HG02759 (cell line): ENCODE measurements around the gene KLC1.

Experiments used
- ATAC-seq: cut with Tn5 transposase; IDR thresholded peaks from one replicate; pipeline ENCODE4 v1.9.1; 2021; ENCODE audit warnings: mild to moderate bottlenecking, moderate library complexity; ENCODE audit not compliant: unreplicated experiment

The KLC1 gene

DNA sequence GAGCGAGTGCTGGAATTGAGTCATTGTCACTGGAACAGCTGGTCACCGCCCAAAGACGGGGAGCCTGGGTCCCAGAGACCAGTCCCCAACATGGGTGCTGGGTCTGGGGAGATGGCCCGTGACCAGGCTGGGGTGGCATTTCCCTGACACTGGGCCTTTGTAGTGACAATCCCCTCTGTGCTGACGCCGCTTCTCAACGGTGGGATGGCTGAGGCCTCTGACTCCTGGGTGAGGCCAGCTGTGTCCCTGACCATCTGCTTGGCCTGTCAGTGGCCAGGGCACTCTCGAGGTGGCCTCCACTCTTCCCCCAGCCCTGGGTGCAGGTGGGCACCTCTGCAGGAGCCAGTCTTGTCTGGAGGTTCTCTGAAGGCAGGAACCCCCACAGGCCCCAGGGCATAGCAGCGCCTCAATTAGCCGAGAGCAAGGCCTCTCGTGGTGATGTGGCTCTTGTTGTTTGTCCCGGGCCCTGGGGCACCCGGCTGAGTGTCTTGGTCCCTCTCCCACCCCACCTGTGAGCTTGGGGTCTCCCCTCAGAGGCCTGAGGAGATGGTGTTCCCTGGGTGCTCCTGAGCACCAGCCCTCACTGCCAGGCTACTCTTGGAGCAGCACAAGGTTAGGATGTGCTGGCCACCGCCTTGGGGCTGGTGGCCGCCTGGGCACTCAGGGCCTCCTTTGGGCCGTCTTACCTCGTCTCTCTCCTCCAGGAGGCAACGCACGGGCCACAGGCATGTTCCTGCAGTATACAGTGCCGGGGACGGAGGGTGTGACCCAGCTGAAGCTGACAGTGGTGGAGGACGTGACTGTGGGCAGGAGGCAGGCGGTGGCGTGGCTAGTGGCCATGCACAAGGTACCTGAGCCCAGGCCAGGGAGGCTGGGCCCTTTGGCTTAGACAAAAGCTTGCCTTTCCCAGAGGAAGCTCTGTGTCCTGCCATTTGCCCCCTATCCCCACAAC is 103.2 kb downstream of the KLC1 start:
- no peak for ATAC-seq

DNA sequence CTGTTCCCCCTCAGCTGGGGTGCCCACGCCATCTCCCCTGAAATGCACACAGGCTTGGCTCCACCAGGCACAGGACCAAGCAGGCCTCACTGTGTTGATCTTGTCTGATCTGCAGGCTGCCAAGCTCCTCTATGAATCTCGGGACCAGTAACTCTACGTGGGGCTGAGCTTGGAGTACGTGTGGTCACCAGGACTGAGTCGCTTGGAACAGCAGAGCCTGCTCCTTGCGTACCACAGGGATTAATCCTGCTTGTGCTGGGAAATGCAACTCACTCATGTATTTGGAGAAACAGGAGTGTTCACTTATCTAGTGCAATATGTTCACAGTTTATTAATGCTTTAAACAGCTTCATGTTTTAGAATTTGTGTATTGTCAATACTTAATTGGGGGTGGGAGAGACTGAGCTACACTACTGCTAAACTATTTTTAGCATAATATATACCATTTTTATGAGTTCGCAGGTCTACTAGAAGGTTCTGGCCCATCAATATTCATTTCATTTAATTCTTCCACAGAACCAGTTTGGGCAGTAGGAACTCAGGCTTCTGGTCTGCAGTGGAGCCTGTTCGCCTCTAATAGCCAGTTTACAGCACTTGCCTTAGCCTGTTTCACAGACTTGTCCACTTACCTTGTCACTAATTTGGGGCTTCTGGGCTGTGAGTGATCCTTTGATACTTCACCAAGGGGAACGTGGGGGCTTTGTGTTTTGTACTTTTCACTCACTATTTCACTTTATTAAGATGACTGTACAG is 104.0 kb downstream of the KLC1 start:
- ATAC-seq: no peak

DNA sequence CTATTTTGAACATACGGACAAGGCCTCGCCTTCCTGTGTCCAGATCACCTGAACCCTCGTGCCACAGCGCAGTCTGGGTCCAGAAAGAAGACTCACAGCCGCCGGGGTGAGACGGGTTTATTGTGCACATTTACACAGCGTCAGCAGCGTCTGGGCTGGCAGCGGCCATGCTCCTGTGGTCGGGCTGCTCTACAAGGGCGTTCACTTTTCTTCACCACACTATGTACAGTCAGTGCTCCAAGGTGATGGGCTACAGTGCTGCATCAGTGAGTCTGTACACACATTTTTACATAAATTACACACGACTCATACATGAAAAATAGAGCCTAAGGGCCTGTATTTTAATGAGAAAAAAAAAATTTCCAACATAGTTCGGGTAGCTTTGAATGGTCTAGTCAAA is 104.6 kb downstream of the KLC1 start:
- no peak for ATAC-seq

DNA sequence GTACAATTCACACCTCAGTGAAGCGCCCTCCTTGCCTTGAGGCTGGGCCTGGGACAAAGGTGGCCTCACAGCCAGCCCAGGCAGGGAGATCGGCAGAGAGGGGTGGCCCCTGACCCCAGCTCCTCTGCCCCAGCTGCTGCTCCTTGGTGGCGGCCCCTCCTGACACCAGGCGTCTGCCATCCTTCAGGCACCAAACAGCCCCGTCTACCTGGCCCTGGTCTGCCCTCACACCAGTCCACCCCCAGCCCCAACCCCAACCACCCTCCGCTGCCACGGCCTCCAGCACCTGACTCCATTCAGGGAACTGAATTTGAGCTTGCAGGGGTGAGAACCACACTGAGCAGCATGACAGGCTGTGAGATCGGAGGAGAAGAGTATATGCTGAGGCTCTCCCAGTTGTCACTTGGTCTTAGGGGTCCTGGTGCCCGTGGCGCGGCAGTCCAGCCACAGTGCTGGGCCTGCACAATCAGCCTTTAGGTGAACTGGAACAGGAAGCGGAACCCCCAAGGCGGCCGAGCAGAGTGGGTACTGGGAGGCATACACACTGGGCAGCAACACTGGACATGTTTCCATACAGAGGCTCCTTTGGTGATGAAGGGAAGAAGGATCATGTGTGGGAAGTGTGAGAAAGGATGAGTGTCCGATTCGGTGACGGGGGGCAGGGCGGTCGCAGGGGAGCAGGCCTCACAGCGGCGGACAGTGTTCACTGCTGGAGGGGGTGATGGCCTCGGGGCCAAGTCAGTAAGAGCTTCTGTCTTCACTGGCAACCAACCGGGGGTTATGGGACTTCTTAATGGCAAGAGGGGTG is 105.3 kb downstream of the KLC1 start:
- ATAC-seq: no peak

DNA sequence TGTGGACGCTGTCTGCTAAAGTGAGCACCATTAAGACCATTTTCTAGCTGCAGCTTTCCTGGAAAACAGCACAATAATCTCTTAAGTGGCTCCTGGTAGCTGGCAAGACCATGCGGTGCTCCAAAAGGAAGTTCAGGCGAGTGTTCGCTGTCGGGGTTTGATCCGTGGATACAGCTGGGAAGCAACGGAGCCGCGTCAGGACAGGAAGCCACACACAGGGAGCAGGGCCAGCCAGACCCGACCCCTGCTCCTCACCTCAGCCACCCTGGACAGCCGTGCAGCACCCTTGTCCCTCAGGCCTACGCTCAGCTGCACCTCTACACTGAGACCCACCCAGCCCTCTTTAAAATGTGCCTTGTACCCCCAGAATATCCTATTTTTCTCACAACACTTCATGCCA is 106.0 kb downstream of the KLC1 start:
- ATAC-seq: no peak

DNA sequence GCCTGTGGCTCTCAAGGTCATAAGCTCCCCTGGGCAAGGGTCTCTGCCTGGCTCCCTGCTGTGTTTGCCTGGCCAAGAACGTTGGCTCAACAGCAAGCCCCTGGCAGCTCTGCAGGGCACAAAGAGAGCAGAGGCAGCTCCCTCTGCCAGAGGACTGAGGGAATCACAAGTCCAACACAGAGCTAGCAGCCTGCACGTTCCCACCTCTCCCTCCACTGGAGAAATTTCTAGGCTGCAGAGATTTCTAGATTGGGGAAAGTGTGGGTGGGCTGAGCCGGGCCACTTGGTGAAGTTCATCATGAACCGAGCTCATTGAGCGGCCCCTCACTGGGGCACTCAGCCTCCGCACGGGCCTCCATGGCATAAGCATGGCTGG is 106.4 kb downstream of the KLC1 start:
- ATAC-seq: no peak

DNA sequence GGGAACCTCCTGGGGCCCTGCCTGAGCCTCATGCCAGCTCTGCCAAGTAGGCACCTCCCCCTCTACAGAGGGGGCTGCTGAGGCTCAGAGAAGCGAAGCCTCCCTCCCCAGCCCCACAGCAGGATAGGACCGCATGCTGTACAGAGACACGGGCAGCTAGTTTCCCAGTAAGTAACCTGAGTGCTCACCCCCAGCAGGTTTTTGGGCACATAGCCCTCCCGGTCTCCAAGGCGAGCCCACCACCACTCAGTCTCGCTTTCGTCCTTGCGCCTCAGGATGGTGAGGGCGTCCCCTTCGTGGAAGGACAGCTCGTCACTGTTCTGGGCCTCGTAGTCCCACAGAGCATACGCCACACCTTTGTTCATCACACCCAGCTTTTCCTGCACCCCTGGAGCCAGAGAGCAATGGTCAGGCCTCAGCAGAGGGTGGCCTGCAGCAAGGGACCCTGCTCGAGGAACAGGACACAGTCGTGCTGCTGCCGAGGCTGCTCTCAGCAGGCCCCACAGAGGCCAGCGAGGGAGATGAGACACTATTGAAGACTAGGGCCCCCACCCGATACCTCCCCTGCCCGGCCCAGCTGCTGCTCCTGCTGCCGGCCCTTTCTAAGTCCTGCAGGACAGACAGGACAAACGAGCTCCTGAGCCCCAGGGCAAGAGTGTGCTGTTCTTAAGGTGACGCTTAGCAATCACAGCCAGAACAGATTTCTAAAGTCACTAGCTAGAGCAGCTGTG is 107.0 kb downstream of the KLC1 start:
- no peak for ATAC-seq

DNA sequence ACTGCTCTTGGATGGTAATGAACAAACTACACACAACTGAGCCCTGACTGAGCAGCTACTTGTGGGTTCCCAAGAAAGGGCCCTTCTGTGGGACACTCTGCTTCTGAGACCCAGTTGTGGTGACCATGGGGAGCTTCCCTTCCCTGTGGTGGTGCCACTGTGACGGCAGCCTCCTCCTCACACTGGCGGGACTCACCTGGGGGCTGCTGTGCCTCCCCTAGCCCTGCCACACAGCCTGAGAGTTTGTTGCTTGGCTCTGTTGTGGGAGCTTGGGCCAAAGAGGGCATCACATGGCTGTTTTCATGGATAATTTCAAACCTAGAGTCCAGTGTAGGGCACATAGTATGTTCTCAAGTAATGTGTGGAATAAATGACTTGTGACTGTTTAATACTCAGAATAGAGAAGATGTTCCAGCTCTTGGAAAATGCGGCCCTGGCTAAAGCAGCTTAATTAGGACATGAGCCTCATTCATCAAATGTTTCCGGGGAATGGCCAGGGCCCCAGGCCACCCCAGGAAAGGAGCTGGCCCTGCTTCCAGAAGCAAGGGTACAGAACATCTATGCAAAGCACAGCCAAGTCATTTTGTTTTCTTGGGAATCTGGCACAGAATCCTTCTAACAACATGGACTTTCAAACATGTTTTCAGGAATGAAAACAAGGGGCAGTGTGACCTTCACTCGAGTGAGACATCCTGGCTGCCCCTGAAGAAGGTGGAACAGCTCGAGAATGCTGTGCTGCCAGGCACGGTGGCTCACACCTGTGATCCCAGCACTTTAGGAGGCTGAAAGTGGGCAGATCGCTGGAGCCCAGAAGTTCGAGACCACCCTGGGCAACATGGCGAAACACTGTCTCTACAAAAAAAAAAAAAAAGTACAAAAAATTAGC is 107.8 kb downstream of the KLC1 start:
- ATAC-seq: no peak

DNA sequence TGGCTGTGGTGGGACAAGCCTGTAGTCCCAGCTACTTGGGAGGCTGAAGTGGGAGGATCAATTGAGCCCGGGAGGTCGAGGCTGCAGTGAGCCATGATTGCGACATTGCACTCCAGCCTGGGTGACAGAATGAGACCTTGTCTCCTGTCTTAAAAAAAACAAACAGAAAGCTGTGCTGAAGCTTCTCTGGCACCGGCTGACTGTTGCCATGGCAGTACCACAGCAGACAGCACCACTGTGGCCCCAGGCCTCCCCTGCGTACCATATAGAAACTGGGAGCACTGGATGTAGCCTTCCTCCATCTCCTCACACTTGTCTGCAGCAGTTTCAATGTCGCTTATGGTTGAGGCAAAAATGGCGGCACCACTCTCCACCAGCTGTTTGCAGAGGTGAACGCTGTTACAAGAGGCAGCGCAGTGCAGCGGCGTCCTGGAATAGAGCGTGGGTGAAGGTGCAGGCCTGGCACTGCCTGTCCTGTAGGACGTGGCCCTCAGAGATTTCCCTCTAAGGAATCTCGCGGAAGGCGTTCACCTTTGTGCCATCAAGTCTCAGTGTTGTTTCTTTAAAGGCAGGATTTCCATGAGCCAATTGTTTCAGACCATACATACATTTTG is 108.5 kb downstream of the KLC1 start:
- no peak for ATAC-seq

DNA sequence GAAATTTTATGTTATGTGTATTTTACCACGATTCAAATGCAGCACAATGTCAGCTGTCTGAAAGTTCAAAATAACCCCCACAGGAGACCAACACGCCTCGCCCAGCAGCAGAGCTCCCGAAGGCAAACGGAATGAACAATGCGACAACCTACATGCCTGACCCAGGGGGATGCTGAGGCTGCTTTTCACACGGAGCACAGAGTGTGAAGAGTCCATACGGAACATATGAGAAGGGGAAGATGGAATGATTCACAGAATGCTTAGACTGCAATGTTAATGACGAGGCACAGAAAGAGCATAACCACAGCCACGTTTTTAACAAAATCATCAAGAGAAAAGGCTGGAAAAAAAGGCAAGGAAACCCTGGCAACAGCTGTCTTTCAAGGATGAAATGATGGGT is 109.2 kb downstream of the KLC1 start:
- ATAC-seq: no peak

DNA sequence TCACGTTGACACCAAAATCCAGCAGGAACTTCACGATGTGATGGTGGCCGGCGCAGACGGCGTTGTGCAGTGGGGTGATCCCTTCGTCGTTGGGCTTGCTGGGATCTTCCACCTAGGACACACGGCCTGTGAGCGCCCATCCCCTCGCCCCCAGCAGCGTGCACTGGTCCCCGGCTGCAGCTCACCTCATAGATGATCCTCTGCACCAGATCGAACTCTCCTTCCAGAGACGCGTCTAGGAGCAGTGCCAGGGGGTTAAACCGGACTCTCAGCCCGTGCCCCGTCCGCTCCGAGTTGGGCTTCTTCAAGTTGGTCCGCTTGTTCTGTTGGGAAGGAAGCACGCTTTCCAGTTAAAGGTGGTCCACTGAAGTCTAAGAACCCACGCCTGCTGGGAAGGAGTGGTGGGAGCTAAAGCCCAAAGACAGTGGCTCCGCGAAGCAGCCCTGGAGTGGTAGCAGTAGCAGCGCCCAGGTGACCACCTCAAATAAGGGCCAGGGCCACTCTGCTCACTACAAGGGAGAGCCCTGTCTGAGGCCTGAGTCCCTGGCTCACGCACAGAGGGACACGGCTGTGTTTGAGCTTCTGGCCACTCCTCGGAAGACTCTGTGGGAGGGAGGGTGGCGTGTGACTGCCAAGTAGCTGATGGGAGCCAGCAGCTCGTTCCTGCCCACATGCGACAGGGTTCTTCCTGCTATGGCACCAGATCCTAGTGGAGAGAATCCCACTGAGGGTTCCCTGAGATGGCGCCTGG is 109.9 kb downstream of the KLC1 start:
- no peak for ATAC-seq

DNA sequence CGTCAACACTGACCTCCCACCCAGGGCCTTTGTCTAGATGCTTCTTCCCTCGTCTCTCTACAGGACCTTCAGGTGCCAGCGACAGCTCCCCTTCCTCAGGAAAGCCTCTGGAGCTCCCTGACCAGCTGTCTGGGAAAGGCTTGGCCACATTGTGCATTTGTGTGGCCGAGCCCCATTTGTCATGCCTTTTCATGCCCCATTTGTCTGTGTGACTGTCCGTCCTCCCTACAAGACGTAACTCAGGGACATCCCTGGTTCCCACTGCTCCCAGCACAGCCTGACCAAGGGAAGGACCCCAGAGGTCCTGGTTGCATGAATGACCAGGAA is 110.4 kb downstream of the KLC1 start:
- no peak for ATAC-seq

DNA sequence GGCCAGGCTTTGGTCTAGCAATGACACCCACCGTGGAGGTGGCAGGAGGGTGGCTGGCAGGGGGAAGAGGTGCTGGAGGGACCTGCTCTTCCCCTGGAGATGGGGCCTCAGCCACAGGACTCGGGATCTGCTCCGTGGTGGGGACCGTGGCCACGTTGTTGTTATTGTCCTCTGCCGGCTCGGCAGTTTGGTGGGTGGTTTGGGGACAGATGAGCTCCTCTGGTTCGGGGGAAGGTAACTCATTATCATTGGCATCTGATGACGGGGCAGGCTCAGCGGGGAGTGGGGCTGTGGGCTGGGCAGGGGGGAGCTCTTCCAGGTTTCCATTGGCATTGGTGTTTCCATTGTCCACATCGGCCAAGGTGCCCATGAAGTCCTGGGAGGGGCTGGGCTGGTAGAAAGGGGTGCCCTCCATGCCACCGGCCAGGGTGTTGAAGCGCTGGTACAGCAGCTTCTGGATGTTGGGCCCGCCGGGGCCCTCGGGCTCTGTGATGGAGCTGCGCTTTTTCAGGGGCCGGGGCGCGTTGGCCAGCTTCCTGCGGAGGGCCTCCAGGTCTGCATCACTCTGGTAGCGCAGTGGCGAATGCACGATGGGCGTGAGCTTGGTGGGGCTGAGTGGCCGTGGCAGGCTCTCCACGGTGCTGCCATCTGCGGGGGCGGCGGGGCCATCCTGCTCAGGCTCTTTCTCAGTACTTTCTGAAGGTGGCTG is 110.9 kb downstream of the KLC1 start:
- no peak for ATAC-seq

DNA sequence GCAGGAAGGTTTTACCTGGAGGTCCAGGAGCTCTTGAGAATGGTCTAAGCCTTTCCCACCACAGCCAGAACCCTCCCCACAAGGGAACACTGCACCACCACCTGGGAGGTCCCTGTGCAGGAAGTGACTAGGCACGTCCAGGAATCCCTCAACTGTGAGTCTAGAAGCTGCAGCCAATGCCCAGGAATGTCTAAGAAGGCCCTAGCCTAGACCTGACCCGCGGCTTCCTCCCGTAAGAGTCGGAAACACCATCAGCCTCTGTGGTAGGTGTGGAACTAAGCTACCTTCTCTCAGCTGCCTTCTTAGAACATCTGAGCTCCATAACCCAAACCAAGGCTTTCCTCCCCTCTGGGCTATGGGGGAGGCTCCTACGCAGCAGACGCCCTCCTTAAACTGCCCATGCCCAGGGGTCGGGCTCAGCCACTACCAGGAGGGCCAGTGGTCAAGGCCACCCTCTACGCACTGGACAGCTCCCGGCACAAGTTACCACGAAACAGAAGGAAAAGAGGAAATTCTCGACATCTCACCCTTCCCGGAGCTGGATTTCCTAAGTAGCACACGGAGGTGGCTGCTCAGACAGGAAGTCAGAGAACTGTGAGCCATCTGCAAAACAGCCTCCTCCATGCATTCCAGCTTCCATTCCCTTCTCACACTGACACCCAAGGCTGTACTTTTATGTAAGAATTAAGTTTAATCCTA is 112.1 kb downstream of the KLC1 start:
- no peak for ATAC-seq

DNA sequence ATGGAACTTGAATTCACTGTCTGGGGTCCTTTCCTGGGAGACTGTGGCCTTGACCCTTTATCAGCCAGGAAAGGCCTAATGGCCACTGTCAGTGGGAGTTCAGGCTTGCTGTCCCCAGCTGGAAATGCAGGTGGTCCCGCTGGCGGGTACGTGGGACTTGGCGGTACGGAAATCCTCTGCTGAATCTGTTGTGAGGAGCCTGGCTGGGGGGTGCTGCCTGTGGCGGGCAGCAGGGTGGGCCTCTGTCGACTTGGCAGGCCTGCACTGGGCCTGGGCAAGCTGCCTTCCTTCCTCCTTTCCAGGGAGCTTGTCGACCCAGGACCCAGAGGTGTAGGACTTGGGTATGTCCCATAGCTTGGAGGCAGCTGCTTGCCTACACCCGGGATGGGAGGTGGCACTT is 112.9 kb downstream of the KLC1 start:
- ATAC-seq: no peak

DNA sequence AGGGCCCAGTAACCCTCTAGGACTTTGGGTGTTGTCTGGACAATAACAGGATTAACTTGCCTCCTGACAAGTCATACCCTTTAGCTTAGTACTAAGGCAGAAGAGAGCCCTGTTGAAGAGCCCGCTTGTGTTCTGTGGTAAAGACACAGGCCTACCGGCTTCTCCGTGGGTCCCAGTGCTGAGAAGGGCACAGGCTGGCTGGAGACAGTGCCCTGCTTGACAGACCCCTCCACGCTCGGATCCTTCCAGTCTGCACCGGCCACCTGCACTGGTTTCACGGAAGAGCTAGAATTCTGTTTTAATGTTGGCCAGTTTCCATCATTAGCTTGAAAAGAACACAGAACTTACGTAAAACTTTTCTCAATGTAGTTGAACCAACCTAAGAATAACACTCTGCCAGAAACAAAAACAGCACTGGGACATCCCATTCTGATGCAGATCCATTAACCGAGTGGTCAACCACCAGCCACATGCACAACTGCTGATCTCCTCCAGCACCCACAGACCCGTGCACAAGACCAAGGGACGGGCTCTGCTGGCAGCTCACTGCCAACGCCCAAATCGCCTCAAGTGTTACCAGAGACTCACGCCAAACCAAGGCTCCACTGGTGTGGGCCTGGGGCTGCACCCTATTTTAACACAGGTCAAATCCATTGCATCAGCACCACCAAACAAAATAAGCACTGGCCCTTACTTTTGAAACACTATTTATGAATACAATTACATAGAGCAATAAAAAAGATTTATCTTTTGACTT is 113.7 kb downstream of the KLC1 start:
- no peak for ATAC-seq

DNA sequence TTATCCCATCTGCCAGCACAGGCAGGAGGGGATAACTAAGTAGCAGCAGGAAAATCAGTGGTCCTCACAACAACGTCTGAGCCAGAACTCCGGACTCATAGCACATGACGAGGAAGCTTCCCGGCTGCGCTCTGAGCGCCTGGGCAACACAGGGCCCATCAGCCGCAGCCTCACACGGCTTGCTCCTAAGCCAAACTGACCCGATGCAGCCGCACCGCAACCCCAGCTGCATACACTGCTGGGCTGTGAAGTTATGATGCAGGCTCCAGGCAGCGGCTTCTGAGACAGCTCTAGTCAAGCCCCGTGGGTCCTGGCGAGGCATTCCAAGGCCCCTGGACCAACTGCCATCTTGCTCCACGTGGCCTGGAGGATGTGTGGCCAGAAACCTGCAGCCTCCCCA is 114.7 kb downstream of the KLC1 start:
- ATAC-seq: no peak
